Stomach smooth muscle (tissue), 2 donors: Measurements from ENCODE around the gene ALKBH2.
"Not testable (repeated sequence)": the region's sequence is repeated elsewhere in the genome, so short reads cannot be mapped to it uniquely, and the experiment has no call there.

Source experiments
- H3K27ac ChIP-seq: one replicate; pipeline ENCODE4 v1.7.0; 2013; ENCODE audit warnings: mild to moderate bottlenecking, low read length, inconsistent platforms
- H3K27me3 ChIP-seq, 2 donors: one replicate each; pipeline ENCODE4 v1.7.0; 2013; ENCODE audit warnings: low read length in 2 of 2; ENCODE audit not compliant: insufficient read depth in 2 of 2, control insufficient read depth in 1 of 2
- H3K36me3 ChIP-seq, 2 donors: one replicate each; pipeline ENCODE4 v1.7.0; 2013; ENCODE audit warnings: low read length in 2 of 2; ENCODE audit not compliant: control insufficient read depth in 2 of 2, insufficient read depth in 2 of 2
- H3K4me1 ChIP-seq: one replicate; pipeline ENCODE4 v1.7.0; 2013; ENCODE audit warnings: low read length; ENCODE audit not compliant: control insufficient read depth, insufficient read depth
- H3K4me3 ChIP-seq, 2 donors: one replicate each; pipeline ENCODE4 v1.7.0; 2013; ENCODE audit warnings: low read length in 2 of 2
- H3K9ac ChIP-seq, 2 donors: one replicate each; pipeline ENCODE4 v1.7.0; 2013; ENCODE audit warnings: low read length in 2 of 2, mild to moderate bottlenecking in 1 of 2
- H3K9me3 ChIP-seq, 2 donors: one replicate each; pipeline ENCODE4 v1.7.0; 2013; ENCODE audit warnings: low read length in 2 of 2; ENCODE audit not compliant: control insufficient read depth in 2 of 2
- donor health status: healthy.
- donor health status: Pancreatic carcinoma.

ALKBH2 gene

GRCh38 chr12:109052414-109053323 is 40.6 kb downstream of the ALKBH2 start, which contains the start of gene USP30:
TSS of gene USP30 (plus strand) at chr12:109052576. CDS start at chr12:109052679, 103 bp downstream.
- Histone ChIP-seq H3K27ac (peak within 1 kb of the TSS; percentile 70), H3K9ac (peak within 1 kb of the TSS; percentile 93 to 96), H3K27me3 (no peaks in the 10 kb centered on the region), H3K4me3 (peak within 1 kb of the TSS; percentile 93 to 97), H3K36me3 (no peaks in the 10 kb centered on the region), H3K9me3 (no peaks in the 10 kb centered on the region), H3K4me1 (peaks cover 14% of the 10 kb centered on the region)

- Histone ChIP-seq H3K27ac (no peak overlapping the region), H3K27me3 (no peaks in the 10 kb centered on the region), H3K4me3 (peak overlapping the region; percentile 93 to 97), H3K36me3 (no peaks in the 10 kb centered on the region), H3K9me3 (no peaks in the 10 kb centered on the region), H3K4me1 (peaks cover 14% of the 10 kb centered on the region), H3K9ac (peak overlapping the region; percentile 93 to 96)
Observed at GRCh38 chr12:109052097-109052413, 41.2 kb downstream of the ALKBH2 start.

DNA sequence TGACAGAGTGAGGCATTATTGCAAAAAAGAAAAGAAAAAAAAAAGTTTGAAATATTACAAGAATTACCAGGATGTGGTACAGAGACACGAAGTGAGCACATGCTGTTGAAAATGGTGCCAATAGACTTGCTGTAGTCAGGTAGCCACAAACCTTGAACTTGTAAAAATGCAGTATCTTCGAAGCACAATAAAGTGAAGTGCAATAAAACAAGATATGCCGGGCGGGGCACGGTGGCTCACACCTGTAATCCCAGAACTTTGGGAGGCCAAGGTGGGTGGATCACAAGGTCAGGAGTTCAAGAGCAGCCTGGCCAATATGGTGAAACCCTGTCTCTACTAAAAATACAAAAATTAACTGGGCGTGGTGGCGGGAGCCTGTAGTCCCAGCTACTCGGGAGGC is 43.5 kb downstream of the ALKBH2 start:
- H3K36me3 ChIP-seq, H3K9ac ChIP-seq, H3K4me3 ChIP-seq, H3K9me3 ChIP-seq, H3K27ac ChIP-seq, H3K27me3 ChIP-seq: not testable (repeated sequence)
- H3K4me1 ChIP-seq = peaks cover 14% of the 10 kb centered on the region

DNA sequence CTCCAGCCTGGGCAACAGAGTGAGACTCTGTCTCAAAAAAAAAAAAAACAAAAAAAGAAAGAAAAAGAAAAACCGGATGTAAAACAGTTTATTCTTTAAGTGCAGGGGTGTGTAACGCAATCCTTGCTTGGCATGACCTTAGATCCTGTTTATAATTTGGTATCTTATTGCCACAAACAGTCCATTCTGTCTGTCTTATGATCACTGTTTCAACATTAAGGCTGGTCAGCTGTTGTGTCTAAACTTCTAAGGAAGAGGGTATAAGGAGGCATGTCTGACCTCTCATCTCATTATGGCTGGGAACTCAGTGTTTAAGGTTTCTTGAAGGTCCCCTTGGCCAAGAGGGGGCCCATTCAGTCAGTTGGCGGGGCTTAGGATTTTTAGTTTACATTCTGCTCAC is 44.6 kb downstream of the ALKBH2 start:
- peaks cover 12% of the 10 kb centered on the region for H3K4me1 ChIP-seq
- H3K9me3 ChIP-seq, H3K27ac ChIP-seq: not testable (repeated sequence)

DNA sequence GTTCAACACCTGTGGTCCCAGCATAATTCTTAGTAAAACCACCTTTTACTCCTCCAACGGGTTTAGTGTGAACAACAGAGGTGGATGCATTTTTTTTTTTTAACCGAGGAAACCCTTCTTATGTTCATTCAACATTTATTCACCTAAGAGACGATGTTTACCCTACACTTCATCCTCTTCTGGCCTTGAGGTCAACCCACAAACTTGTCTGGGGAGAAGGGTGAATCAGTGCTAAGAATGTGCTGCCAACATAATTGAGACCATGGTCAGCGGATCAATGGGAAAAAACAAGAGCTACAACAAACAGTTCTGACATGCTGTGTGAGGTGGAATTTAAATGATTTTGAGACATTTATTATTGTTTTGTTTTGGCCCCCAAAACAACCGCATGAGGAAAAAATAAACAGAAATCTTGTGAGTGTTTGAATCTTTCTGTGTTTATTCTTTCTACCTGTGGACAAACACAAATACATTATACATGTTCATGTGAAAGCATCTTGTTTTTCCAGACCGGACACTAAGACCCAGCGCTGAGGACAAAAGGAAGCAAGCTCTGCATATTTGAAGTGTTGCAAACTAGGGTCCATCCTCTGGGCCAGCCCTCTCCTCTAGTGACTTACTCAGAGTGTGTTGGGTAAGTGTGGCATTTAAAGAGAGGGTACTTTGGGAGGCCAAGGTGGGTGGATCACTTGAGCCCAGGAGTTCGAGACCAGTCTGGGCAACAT is 46.0 kb downstream of the ALKBH2 start:
- no peak overlapping the region for H3K27ac ChIP-seq
- no peak overlapping the region for H3K4me3 ChIP-seq
- H3K27me3 ChIP-seq = peaks cover 0 to 2% of the 10 kb centered on the region in 2 donors
- H3K36me3 ChIP-seq = no peaks in the 10 kb centered on the region
- H3K9ac ChIP-seq = no peak overlapping the region
- H3K4me1 ChIP-seq = peaks cover 4% of the 10 kb centered on the region
- H3K9me3 ChIP-seq = no peaks in the 10 kb centered on the region

More for the DNA sequence above, 44.6 kb downstream of the ALKBH2 start:
- not testable (repeated sequence) for H3K36me3 ChIP-seq, H3K27me3 ChIP-seq, H3K9ac ChIP-seq, H3K4me3 ChIP-seq

GRCh38 chr12:109044241-109044640 is 49.0 kb downstream of the ALKBH2 start:
- Histone ChIP-seq H3K27ac (no peak overlapping the region), H3K9ac (no peak overlapping the region)

More at GRCh38 chr12:109044241-109044640, 49.0 kb downstream of the ALKBH2 start:
- Histone ChIP-seq H3K9me3 (peaks cover 0 to 3% of the 10 kb centered on the region in 2 donors), H3K4me1 (no peaks in the 10 kb centered on the region), H3K4me3 (no peak overlapping the region), H3K27me3 (peaks cover 0 to 2% of the 10 kb centered on the region in 2 donors), H3K36me3 (no peaks in the 10 kb centered on the region)
